AG10803 (cell line): Measurements from ENCODE around the gene CTSK.
A peak's percentile ranks its signal among the peaks of the same experiment; 100 is the strongest.
"Not testable (repeated sequence)": the region's sequence is repeated elsewhere in the genome, so short reads cannot be mapped to it uniquely, and the experiment has no call there.

Experiments used
- DNase-seq: peaks from one replicate; pipeline ENCODE4 v3.0.0; 2010; ENCODE audit warnings: low read depth
- H3K4me3 ChIP-seq: 2 replicates; pipeline ENCODE4 v1.5.1; 2011; ENCODE audit warnings: mild to moderate bottlenecking, low read length, control low read depth
- CTCF ChIP-seq: conservative IDR thresholded peaks from 2 replicates; pipeline ENCODE4 v1.5.1; 2011; ENCODE audit warnings: mild to moderate bottlenecking, low read length, control low read depth, inconsistent platforms

The CTSK gene

GRCh38 chr1:150808121-150808520 is at the start of gene CTSK:
Gene CTSK (minus strand): TSS chr1:150808260. CDS start chr1:150806805, 1,455 bp downstream.
- H3K4me3 ChIP-seq = peak within 1 kb of the TSS; percentile 54
- TF ChIP-seq CTCF = no peak
- peak; percentile 51 for DNase-seq

GRCh38 chr1:150852734-150853133 is 44.7 kb upstream of the CTSK start:
- H3K4me3 ChIP-seq, DNase-seq: not testable (repeated sequence)

- H3K4me3 ChIP-seq, DNase-seq: not testable (repeated sequence)
Observed at GRCh38 chr1:150850801-150851362, 42.8 kb upstream of the CTSK start.

- DNase-seq = no peak
- no peak for TF ChIP-seq CTCF
- H3K4me3 ChIP-seq = no peak overlapping the region
Observed at GRCh38 chr1:150846473-150847146, 38.5 kb upstream of the CTSK start.

GRCh38 chr1:150843474-150843873 is 35.4 kb upstream of the CTSK start:
- DNase-seq = peak; percentile 11
- no peak for TF ChIP-seq CTCF
- H3K4me3 ChIP-seq = no peak overlapping the region

- H3K4me3 ChIP-seq = no peak overlapping the region
- TF ChIP-seq CTCF = no peak
- no peak for DNase-seq
Observed at GRCh38 chr1:150842964-150843363, 34.9 kb upstream of the CTSK start.

GRCh38 chr1:150842343-150842742 is 34.3 kb upstream of the CTSK start:
- H3K4me3 ChIP-seq = no peak overlapping the region
- no peak for DNase-seq
- no peak for TF ChIP-seq CTCF

- TF ChIP-seq CTCF = no peak
- DNase-seq = no peak
Observed at GRCh38 chr1:150841626-150842025, 33.6 kb upstream of the CTSK start.

GRCh38 chr1:150840850-150841249 is 32.8 kb upstream of the CTSK start:
- H3K4me3 ChIP-seq, DNase-seq: not testable (repeated sequence)

More at GRCh38 chr1:150841626-150842025, 33.6 kb upstream of the CTSK start:
- no peak overlapping the region for H3K4me3 ChIP-seq
